ENCODE data around the gene POR.

The POR gene

GRCh38 chr7:75913437-75913836 is 1.5 kb upstream of the POR start:
- DNase-seq (ENCODE audit: low read depth), result no peak
- no peak for TF ChIP-seq CTCF (conservative IDR thresholded peaks at IDR 0.05; ENCODE audit: low read depth, low read length)
- no peak overlapping the region for H3K4me3 ChIP-seq (ENCODE audit: low read length)

GRCh38 chr7:75914169-75914654 is 743 bp upstream of the POR start:
- TF ChIP-seq CTCF (conservative IDR thresholded peaks at IDR 0.05; ENCODE audit: low read depth, low read length), result no peak
- peak overlapping the region; percentile 72 for H3K4me3 ChIP-seq (ENCODE audit: low read length)
- no peak for DNase-seq (ENCODE audit: low read depth)

GRCh38 chr7:75915416-75916156 is 631 bp downstream of the POR start:
- no peak for DNase-seq (ENCODE audit: low read depth)
- no peak for TF ChIP-seq CTCF (conservative IDR thresholded peaks at IDR 0.05; ENCODE audit: low read depth, low read length)
- H3K4me3 ChIP-seq (ENCODE audit: low read length), result peak overlapping the region; percentile 90

GRCh38 chr7:75916259-75916658 is 1.3 kb downstream of the POR start:
- no peak for DNase-seq (ENCODE audit: low read depth)
- TF ChIP-seq CTCF (conservative IDR thresholded peaks at IDR 0.05; ENCODE audit: low read depth, low read length), result no peak
- H3K4me3 ChIP-seq (ENCODE audit: low read length), result peak overlapping the region; percentile 90

GRCh38 chr7:75916685-75917634 is 2.0 kb downstream of the POR start:
- DNase-seq (ENCODE audit: low read depth), result no peak
- no peak overlapping the region for H3K4me3 ChIP-seq (ENCODE audit: low read length)
- TF ChIP-seq CTCF (conservative IDR thresholded peaks at IDR 0.05; ENCODE audit: low read depth, low read length), result no peak

- DNase-seq (ENCODE audit: low read depth), result no peak
- H3K4me3 ChIP-seq (ENCODE audit: low read length), result no peak overlapping the region
- TF ChIP-seq CTCF (conservative IDR thresholded peaks at IDR 0.05; ENCODE audit: low read depth, low read length), result no peak
Measured at GRCh38 chr7:75920431-75921161, 5.6 kb downstream of the POR start.

All from retinal pigment epithelial cell (primary cell).